Measurements from ENCODE around the gene WWOX.

DNA sequence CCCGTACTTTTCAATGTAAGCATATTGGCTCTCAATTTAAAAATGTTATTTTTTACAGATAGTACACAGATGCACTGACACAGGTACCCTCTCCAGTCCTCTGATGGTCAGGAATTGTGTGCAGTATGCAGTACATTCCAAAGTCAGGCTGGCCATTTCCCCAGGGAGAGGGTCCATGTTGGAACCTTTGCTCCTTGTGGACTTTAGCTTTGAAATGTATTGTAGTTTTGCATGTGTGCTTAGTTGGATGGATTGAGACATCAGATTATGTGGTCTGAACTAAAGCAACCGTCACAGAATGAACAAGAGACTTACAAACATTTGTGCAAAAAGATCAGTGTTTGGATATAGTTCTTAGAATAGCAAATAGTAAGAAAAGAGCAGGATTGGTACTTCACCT lies 381.1 kb downstream of the WWOX start:
- TF ChIP-seq, protein P1, sequence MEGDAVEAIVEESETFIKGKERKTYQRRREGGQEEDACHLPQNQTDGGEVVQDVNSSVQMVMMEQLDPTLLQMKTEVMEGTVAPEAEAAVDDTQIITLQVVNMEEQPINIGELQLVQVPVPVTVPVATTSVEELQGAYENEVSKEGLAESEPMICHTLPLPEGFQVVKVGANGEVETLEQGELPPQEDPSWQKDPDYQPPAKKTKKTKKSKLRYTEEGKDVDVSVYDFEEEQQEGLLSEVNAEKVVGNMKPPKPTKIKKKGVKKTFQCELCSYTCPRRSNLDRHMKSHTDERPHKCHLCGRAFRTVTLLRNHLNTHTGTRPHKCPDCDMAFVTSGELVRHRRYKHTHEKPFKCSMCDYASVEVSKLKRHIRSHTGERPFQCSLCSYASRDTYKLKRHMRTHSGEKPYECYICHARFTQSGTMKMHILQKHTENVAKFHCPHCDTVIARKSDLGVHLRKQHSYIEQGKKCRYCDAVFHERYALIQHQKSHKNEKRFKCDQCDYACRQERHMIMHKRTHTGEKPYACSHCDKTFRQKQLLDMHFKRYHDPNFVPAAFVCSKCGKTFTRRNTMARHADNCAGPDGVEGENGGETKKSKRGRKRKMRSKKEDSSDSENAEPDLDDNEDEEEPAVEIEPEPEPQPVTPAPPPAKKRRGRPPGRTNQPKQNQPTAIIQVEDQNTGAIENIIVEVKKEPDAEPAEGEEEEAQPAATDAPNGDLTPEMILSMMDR (IDR thresholded peaks at IDR 0.05; ENCODE audit: poor library complexity, severe bottlenecking): no peak
- TF ChIP-seq REST (IDR thresholded peaks at IDR 0.05; ENCODE audit: borderline replicate concordance): no peak
- no peak for TF ChIP-seq EP300 (conservative IDR thresholded peaks at IDR 0.05; ENCODE audit: poor library complexity, severe bottlenecking)
- TF ChIP-seq POLR2AphosphoS5 (IDR thresholded peaks at IDR 0.05): no peak
- TF ChIP-seq RAD21 (conservative IDR thresholded peaks at IDR 0.05): no peak
- TF ChIP-seq EZH2 (IDR thresholded peaks at IDR 0.05; ENCODE audit: borderline replicate concordance, insufficient read depth, low read length, poor library complexity, severe bottlenecking): no peak
- TF ChIP-seq MXI1 (conservative IDR thresholded peaks at IDR 0.05; ENCODE audit: poor library complexity, severe bottlenecking): no peak

All from neural cell (in vitro differentiated cells).